GM18526 (cell line): Measurements from ENCODE around the gene SERPIND1.

Experiments used
- POLR2A ChIP-seq: IDR thresholded peaks from 3 replicates; pipeline ENCODE4 v1.6.1; 2011; ENCODE audit not compliant: insufficient read length; ENCODE audit errors: extremely low read depth

The SERPIND1 gene

GRCh38 chr22:20811971-20812660, 38.2 kb downstream of the SERPIND1 start:
- no peak for TF ChIP-seq POLR2A

DNA sequence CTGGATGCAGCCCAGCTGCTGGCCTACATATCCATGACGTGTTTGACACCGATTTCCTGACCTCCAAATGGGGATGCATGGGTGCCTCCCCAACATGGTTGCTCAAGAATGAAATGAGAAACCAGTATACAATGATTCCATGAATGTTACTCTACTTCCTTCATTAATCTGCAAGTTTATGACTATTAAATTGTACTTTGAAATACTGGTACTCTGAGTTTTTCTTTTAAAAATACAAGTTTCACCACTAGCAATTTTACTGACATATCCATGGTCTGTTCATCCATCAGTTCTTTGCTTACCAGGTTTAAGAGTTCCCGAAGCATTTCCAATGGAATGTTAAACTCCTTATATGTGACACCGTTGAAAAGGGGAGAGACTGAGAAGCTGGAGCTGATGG, 39.1 kb downstream of the SERPIND1 start:
- TF ChIP-seq POLR2A, result no peak

DNA sequence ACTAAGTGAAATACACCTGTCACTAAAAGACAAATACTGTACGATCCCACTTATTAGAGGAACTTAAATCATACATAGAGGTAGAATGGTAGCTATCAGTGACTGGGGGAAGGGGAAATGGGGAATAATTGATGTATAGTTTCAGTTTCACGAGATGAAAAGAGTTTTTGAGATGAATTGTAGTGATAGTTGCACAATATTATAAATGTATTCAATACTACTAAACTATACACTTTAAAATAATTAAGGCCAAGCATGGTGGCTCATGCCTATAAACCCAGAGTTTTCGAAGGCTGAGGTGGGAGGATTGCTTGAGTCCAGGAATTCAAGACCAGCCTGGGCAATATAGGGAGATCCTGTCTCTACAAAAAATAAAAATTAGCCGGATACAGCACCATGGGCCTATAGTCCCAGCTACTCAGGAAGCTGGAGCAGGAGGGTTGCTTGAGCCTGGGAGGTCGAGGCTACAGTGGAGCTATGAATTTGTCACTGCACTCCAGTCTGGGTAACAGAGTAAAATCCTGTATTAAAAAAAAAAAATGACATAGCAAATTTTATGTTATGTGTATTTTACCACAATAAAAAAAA, 40.4 kb downstream of the SERPIND1 start:
- TF ChIP-seq POLR2A, result no peak

GRCh38 chr22:20815477-20816050, 41.7 kb downstream of the SERPIND1 start:
- no peak for TF ChIP-seq POLR2A

- no peak for TF ChIP-seq POLR2A
Measured at GRCh38 chr22:20816559-20816958, 42.6 kb downstream of the SERPIND1 start.

GRCh38 chr22:20818471-20818870, 44.6 kb downstream of the SERPIND1 start:
- no peak for TF ChIP-seq POLR2A

DNA sequence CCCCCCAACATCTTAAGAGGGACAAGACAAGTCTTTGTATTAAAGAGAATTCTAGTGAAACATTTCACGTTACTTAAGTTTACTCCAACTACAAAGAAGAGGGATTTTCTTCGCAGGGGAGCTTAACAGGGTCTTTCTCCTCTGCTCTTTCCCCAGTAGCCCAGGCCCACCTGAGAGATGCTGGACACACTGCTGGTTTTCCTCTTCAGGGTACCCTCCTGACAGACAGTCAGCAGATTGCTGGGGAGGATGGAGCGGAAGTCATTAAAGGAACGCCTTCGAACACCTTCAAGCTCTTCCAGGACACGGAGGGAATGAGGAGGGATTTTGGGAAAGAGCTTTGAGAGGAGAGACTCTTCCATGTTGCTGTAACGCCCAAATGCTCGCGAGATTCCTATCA, 45.6 kb downstream of the SERPIND1 start:
- TF ChIP-seq POLR2A, result no peak

DNA sequence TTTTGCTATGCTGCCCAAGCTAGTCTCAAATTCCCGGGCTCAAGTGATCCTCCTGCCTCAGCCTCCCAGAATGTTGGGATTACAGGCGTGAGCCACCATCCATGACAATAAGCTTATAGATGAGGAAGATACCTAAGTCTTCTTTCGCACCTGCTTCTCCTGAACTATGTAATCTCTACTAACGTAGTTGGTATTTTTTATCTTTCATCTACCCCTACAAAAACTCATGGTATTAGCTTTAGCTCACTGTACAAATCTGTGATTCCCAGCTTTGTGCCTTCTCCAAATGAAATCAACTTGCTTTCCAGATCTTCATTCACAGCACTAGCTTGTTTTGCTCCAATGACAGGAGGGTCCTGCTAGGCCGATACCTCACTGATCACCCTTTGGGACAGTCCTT, 48.3 kb downstream of the SERPIND1 start:
- no peak for TF ChIP-seq POLR2A

- TF ChIP-seq POLR2A, result no peak
Measured at GRCh38 chr22:20823264-20823663, 49.4 kb downstream of the SERPIND1 start.

DNA sequence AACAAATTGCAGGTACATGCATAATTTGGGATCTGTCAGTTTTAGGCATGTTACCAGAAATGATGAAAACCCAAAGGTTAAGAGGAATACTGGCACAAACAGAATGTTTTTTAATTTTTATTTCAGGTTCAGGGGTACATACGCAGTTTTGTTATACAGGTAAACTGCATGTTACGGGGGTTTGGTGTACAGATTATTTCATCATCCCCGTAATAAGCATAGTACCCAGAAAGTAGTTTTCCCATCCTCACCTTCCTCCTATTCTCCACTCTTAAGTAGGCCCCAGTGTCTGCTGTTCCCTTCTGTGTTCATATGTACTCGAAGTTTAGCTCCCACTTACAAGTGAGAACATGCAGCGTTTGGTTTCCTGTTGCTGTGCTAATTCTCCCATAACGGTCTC, 51.7 kb downstream of the SERPIND1 start:
- no peak for TF ChIP-seq POLR2A

DNA sequence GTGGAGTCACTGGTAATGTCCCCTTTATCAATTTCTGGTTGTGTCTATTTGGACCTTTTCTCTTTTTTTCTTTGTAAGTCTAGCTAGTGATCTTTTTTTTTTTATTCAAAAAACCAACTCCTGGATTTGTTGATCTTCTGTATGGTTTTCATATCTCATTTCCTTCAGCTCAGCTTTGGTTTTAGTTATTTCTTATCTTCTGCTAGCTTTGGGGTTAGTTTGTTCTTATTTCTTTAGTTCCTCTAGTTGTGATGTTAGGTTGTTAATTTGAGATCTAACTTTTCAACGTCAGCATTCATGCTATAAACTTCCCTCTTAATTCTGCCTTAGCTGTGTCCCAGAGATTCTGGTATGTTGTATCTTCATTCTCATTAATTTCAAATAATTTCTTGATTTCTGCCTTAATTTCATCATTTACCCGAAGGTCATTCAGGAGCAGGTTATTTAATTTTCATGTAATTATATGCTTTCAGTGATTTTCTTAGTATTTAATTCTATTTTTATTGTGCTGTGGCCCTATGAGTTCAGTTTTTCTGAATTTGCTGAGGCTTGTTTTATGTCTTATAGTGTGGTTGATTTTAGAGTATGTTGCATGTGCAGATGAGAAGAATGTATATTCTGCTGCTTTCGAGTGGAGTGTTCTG, 55.7 kb downstream of the SERPIND1 start:
- TF ChIP-seq POLR2A, result no peak

GRCh38 chr22:20833225-20833665, 59.3 kb downstream of the SERPIND1 start:
- no peak for TF ChIP-seq POLR2A

GRCh38 chr22:20834206-20834605, 60.3 kb downstream of the SERPIND1 start:
- TF ChIP-seq POLR2A, result no peak

DNA sequence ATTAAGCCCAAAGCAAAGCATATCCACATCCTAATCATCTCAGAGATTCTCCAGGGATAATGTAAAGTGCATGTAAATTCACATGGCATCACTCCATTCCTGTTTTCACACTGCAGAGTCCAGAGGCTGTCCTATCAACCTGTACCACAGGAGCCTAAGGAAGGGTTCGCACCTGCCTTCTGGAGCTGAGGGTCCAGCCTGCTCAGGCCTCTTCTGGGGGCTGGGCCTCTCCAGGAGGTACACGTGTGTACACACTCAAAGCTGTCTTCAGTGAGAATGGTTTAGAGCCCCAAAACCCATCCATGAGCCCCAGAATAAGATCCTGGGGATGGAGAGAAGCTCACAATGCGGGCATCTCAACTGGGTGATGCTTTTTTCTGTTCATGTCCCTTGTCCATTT, 60.8 kb downstream of the SERPIND1 start:
- no peak for TF ChIP-seq POLR2A
